Measurements from ENCODE around the gene MGMT. TPM values are rescaled to one million over a fixed set of nuclear protein-coding genes. Genes with fewer than 3 reads are reported as not detected.

Gene MGMT
- total and polyA plus RNA-seq, 2 donors (not counting 3 experiments of a cell fraction or from before 2014, with no cell fraction given) = 15.0 to 15.2 TPM

GRCh38 chr10:129709101-129709500 lies 242.1 kb downstream of the MGMT start:
- no peaks in the 10 kb centered on the region for H4K20me1 ChIP-seq (replicated peaks; ENCODE audit: control insufficient read depth, extremely low read depth, insufficient read depth, low read length)
- H3K79me2 ChIP-seq (ENCODE audit: control insufficient read depth, insufficient read depth, low read length) = no peaks in the 10 kb centered on the region
- no peak overlapping the region for H3K4me2 ChIP-seq (ENCODE audit: insufficient read depth, low read length)
- no TSS peak for BruUV-seq (replicated peaks)
- TF ChIP-seq FOS (IDR thresholded peaks at IDR 0.05; ENCODE audit: borderline replicate concordance, insufficient read depth, low read length) (no peak), CTCF (IDR thresholded peaks at IDR 0.05; ENCODE audit: extremely low read depth in 1 of 2, insufficient read depth in 1 of 2, low read depth in 1 of 2, low read length in 2 of 2) (no peak), MAX (IDR thresholded peaks at IDR 0.05; ENCODE audit: insufficient read depth, insufficient read length) (no peak), JUN (IDR thresholded peaks at IDR 0.05; ENCODE audit: borderline replicate concordance, insufficient read depth, insufficient read length, low read depth) (no peak), GATA2 (IDR thresholded peaks at IDR 0.05; ENCODE audit: insufficient read depth, insufficient read length, low read depth, low read length) (no peak), POLR2AphosphoS5 (IDR thresholded peaks at IDR 0.05; ENCODE audit: insufficient read depth, low read depth, low read length) (no peak), EZH2 (IDR thresholded peaks at IDR 0.05; ENCODE audit: borderline replicate concordance, low read depth, low read length, severe bottlenecking) (no peak), POLR2A (IDR thresholded peaks at IDR 0.05; ENCODE audit: low read depth, low read length) (no peak), MYC (IDR thresholded peaks at IDR 0.05; ENCODE audit: low read depth, low read length) (no peak)
- H3K27ac ChIP-seq (ENCODE audit: insufficient read depth, low read depth, low read length) = no peak overlapping the region
- no peak for DNase-seq (ENCODE audit: low read depth, low spot score)
- no peak overlapping the region for H3K9ac ChIP-seq (replicated peaks; ENCODE audit: extremely low read depth, insufficient read depth, low read length)
- H3K36me3 ChIP-seq (ENCODE audit: control insufficient read depth in 2 of 2, extremely low read depth in 1 of 2, insufficient read depth in 2 of 2, low read length in 2 of 2) = no peaks in the 10 kb centered on the region
- CTCF ChIA-PET = no interaction called here
- FAIRE-seq = no peak
- intact Hi-C loops (cut with micrococcal nuclease) = no loop called here
- H3K27me3 ChIP-seq (ENCODE audit: control insufficient read depth in 2 of 2, insufficient read depth in 2 of 2, low read length in 2 of 2) = no peaks in the 10 kb centered on the region
- POLR2A ChIA-PET = no interaction called here
- H2AFZ ChIP-seq (ENCODE audit: low read depth, low read length) = no peak overlapping the region
- no peaks in the 10 kb centered on the region for H3K4me1 ChIP-seq (ENCODE audit: control insufficient read depth, extremely low read depth, insufficient read depth, low read length)
- H3K9me1 ChIP-seq (replicated peaks; ENCODE audit: control insufficient read depth, extremely low read depth, insufficient read depth, low read length) = no peaks in the 10 kb centered on the region
- dilution Hi-C loops (cut with MboI; ENCODE audit: extremely low pct_ligation_motif_present, low sequenced_read_pairs) = no loop called here
- H3K4me3 ChIP-seq (replicated peaks in 1 of 3; ENCODE audit: insufficient read depth in 1 of 3, low read depth in 1 of 3, low read length in 3 of 3) = no peak overlapping the region
- no peaks in the 10 kb centered on the region for H3K9me3 ChIP-seq (replicated peaks; ENCODE audit: control insufficient read depth, insufficient read depth, low read length)
